ENCODE results near the gene THRSP.

THRSP gene

GRCh38 chr11:78100676-78101472 lies 37.2 kb downstream of the THRSP start:
- DNase-seq (ENCODE audit: low read depth, low spot score), result no peak
- Histone ChIP-seq H3K4me1 (ENCODE audit: insufficient read depth, insufficient read length) (no peaks in the 10 kb centered on the region), H3K9ac (ENCODE audit: insufficient read length, low read depth) (no peak overlapping the region), H3K9me3 (ENCODE audit: insufficient read depth, low read length) (no peaks in the 10 kb centered on the region), H3K27me3 (ENCODE audit: insufficient read depth, insufficient read length) (no peaks in the 10 kb centered on the region), H3K36me3 (ENCODE audit: insufficient read depth, insufficient read length, low read length) (peaks cover 44% of the 10 kb centered on the region), H3K4me3 (ENCODE audit: insufficient read length, low read depth) (no peak overlapping the region)
- TF ChIP-seq YY1 (IDR thresholded peaks at IDR 0.05; ENCODE audit: insufficient read depth, insufficient read length) (no peak), ZNF274 (IDR thresholded peaks at IDR 0.05; ENCODE audit: low read depth, low read length) (no peak), SUZ12 (IDR thresholded peaks at IDR 0.05; ENCODE audit: extremely low read depth, insufficient read depth, insufficient read length) (no peak)

- TF ChIP-seq ZNF274 (IDR thresholded peaks at IDR 0.05; ENCODE audit: low read depth, low read length), result no peak
- TF ChIP-seq YY1 (IDR thresholded peaks at IDR 0.05; ENCODE audit: insufficient read depth, insufficient read length), result no peak
- TF ChIP-seq SUZ12 (IDR thresholded peaks at IDR 0.05; ENCODE audit: extremely low read depth, insufficient read depth, insufficient read length), result no peak
These were observed 45.7 kb downstream of the THRSP start for GRCh38 chr11:78109081-78110015.

GRCh38 chr11:78110351-78110750 lies 46.7 kb downstream of the THRSP start:
- TF ChIP-seq YY1 (IDR thresholded peaks at IDR 0.05; ENCODE audit: insufficient read depth, insufficient read length) (no peak), SUZ12 (IDR thresholded peaks at IDR 0.05; ENCODE audit: extremely low read depth, insufficient read depth, insufficient read length) (no peak), ZNF274 (IDR thresholded peaks at IDR 0.05; ENCODE audit: low read depth, low read length) (no peak)
- peaks cover 64% of the 10 kb centered on the region for H3K36me3 ChIP-seq (ENCODE audit: insufficient read depth, insufficient read length, low read length)
- no peak for DNase-seq (ENCODE audit: low read depth, low spot score)
- H3K9ac ChIP-seq (ENCODE audit: insufficient read length, low read depth), result no peak overlapping the region
- no peaks in the 10 kb centered on the region for H3K9me3 ChIP-seq (ENCODE audit: insufficient read depth, low read length)
- no peaks in the 10 kb centered on the region for H3K27me3 ChIP-seq (ENCODE audit: insufficient read depth, insufficient read length)
- no peak overlapping the region for H3K4me3 ChIP-seq (ENCODE audit: insufficient read length, low read depth)
- no peaks in the 10 kb centered on the region for H3K4me1 ChIP-seq (ENCODE audit: insufficient read depth, insufficient read length)

More at GRCh38 chr11:78109081-78110015, 45.7 kb downstream of the THRSP start:
- Histone ChIP-seq H3K27me3 (ENCODE audit: insufficient read depth, insufficient read length) (no peaks in the 10 kb centered on the region), H3K4me1 (ENCODE audit: insufficient read depth, insufficient read length) (no peaks in the 10 kb centered on the region), H3K9ac (ENCODE audit: insufficient read length, low read depth) (no peak overlapping the region), H3K9me3 (ENCODE audit: insufficient read depth, low read length) (no peaks in the 10 kb centered on the region), H3K36me3 (ENCODE audit: insufficient read depth, insufficient read length, low read length) (peaks cover 59% of the 10 kb centered on the region), H3K4me3 (ENCODE audit: insufficient read length, low read depth) (no peak overlapping the region)
- DNase-seq (ENCODE audit: low read depth, low spot score), result no peak

- Histone ChIP-seq H3K9me3 (ENCODE audit: insufficient read depth, low read length) (no peaks in the 10 kb centered on the region), H3K4me3 (ENCODE audit: insufficient read length, low read depth) (no peak overlapping the region), H3K27me3 (ENCODE audit: insufficient read depth, insufficient read length) (no peaks in the 10 kb centered on the region), H3K9ac (ENCODE audit: insufficient read length, low read depth) (no peak overlapping the region), H3K4me1 (ENCODE audit: insufficient read depth, insufficient read length) (no peaks in the 10 kb centered on the region), H3K36me3 (ENCODE audit: insufficient read depth, insufficient read length, low read length) (peaks cover 61% of the 10 kb centered on the region)
- TF ChIP-seq ZNF274 (IDR thresholded peaks at IDR 0.05; ENCODE audit: low read depth, low read length) (no peak), SUZ12 (IDR thresholded peaks at IDR 0.05; ENCODE audit: extremely low read depth, insufficient read depth, insufficient read length) (no peak), YY1 (IDR thresholded peaks at IDR 0.05; ENCODE audit: insufficient read depth, insufficient read length) (no peak)
- DNase-seq (ENCODE audit: low read depth, low spot score), result no peak
These were observed 47.2 kb downstream of the THRSP start for GRCh38 chr11:78110830-78111229.

- Histone ChIP-seq H3K4me3 (ENCODE audit: insufficient read length, low read depth) (no peak overlapping the region), H3K4me1 (ENCODE audit: insufficient read depth, insufficient read length) (no peaks in the 10 kb centered on the region), H3K27me3 (ENCODE audit: insufficient read depth, insufficient read length) (no peaks in the 10 kb centered on the region), H3K9me3 (ENCODE audit: insufficient read depth, low read length) (no peaks in the 10 kb centered on the region), H3K36me3 (ENCODE audit: insufficient read depth, insufficient read length, low read length) (peaks cover 61% of the 10 kb centered on the region), H3K9ac (ENCODE audit: insufficient read length, low read depth) (no peak overlapping the region)
- no peak for DNase-seq (ENCODE audit: low read depth, low spot score)
- no peak for TF ChIP-seq SUZ12 (IDR thresholded peaks at IDR 0.05; ENCODE audit: extremely low read depth, insufficient read depth, insufficient read length)
- no peak for TF ChIP-seq ZNF274 (IDR thresholded peaks at IDR 0.05; ENCODE audit: low read depth, low read length)
- no peak for TF ChIP-seq YY1 (IDR thresholded peaks at IDR 0.05; ENCODE audit: insufficient read depth, insufficient read length)
These were observed 47.6 kb downstream of the THRSP start for GRCh38 chr11:78111298-78111697.

GRCh38 chr11:78112582-78113275 lies 49.1 kb downstream of the THRSP start:
- H3K4me3 ChIP-seq (ENCODE audit: insufficient read length, low read depth), result no peak overlapping the region
- no peak for DNase-seq (ENCODE audit: low read depth, low spot score)
- H3K27me3 ChIP-seq (ENCODE audit: insufficient read depth, insufficient read length), result no peaks in the 10 kb centered on the region
- H3K9me3 ChIP-seq (ENCODE audit: insufficient read depth, low read length), result no peaks in the 10 kb centered on the region
- no peak overlapping the region for H3K9ac ChIP-seq (ENCODE audit: insufficient read length, low read depth)
- peaks cover 61% of the 10 kb centered on the region for H3K36me3 ChIP-seq (ENCODE audit: insufficient read depth, insufficient read length, low read length)
- TF ChIP-seq SUZ12 (IDR thresholded peaks at IDR 0.05; ENCODE audit: extremely low read depth, insufficient read depth, insufficient read length), result no peak
- no peak for TF ChIP-seq ZNF274 (IDR thresholded peaks at IDR 0.05; ENCODE audit: low read depth, low read length)
- no peak for TF ChIP-seq YY1 (IDR thresholded peaks at IDR 0.05; ENCODE audit: insufficient read depth, insufficient read length)
- no peaks in the 10 kb centered on the region for H3K4me1 ChIP-seq (ENCODE audit: insufficient read depth, insufficient read length)
